A172 (cell line): ENCODE results near the gene PPP2R3A. TPM values are rescaled to one million over a fixed set of nuclear protein-coding genes. Genes with fewer than 3 reads are reported as not detected.
"Not testable (repeated sequence)": the region's sequence is repeated elsewhere in the genome, so short reads cannot be mapped to it uniquely, and the experiment has no call there.

ENCODE experiments used
- DNase-seq: peaks from one replicate; pipeline ENCODE4 v3.0.0-alpha.2; 2015; ENCODE audit warnings: low spot score
- total RNA-seq: library from RNA; depleted of rRNA; stranded (reverse); fragments of >200 nt; shearing (Covaris generic); gene quantifications from 2 replicates; pipeline ENCODE4 v1.2.3, GENCODE V29; 2014; rRNA removed

PPP2R3A gene
- 17.3 and 19.1 TPM in 2 replicates for total RNA-seq

GRCh38 chr3:135965506-135966270 is at the start of gene PPP2R3A:
PPP2R3A (plus strand) TSS chr3:135965728; CDS start chr3:136001499, 35,771 bp downstream.
- peak; percentile 80 for DNase-seq

GRCh38 chr3:135916310-135916709 is 49.2 kb upstream of the PPP2R3A start:
- no peak for DNase-seq

GRCh38 chr3:135917076-135917475 is 48.5 kb upstream of the PPP2R3A start:
- DNase-seq, result no peak

GRCh38 chr3:135917927-135918597 is 47.5 kb upstream of the PPP2R3A start:
- DNase-seq, result no peak

GRCh38 chr3:135918600-135918999 is 46.9 kb upstream of the PPP2R3A start:
- peak; percentile 36 for DNase-seq

DNA sequence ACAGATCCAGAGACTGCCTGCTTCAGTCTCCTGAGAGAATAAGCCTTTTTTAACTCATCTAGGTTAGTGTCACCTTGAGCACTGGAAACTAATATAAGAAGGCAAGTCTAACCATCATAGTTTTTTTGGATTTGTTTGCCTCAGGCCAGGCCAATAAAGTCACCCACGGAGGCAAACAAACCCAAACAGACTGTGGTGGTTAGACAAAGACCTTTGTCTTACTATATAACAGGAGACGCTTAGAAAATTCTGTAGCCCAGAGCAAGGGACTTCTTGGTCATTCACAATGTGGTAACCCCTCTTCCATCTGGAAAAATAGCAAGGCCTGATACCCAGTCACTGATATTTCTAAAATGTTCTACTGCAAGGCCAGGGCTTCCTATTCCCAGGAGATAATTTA is 45.3 kb upstream of the PPP2R3A start:
- DNase-seq, result no peak

DNA sequence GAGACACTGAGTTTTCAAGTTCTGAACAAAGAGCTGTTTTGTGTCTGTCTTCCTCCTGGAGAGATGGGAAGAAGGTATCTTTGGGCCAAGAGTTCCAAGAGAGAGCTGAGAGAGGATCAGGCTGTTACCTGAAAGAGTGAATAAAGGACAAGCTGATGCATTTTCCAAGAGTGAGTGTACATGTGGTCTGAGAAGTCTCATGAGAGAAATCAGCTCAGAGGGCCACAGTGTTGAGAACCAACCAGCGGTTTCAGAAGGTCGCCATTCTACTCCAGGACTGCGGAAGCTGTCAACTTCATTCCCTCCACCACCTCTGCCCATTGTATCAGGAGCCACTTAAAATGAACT is 42.7 kb upstream of the PPP2R3A start:
- no peak for DNase-seq

DNA sequence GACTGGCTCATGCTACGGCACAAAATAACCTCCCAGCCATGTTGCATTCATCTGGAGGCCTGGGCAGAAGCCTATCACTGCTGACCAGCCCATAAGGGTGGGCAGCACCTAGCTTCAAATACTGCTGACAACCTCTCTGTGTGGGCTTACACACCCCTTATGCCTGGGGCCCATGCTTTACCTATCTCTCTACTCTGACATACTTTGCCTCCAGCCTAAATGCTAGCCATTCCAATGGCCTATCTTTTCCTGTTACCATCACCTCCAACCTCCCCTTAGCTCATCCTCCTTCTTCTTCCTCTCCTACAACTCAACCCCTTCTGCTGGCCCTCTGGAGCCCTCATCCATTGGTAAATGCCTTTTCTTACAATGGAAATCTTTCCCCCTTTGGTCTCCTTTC is 41.0 kb upstream of the PPP2R3A start:
- DNase-seq, result no peak

- DNase-seq, result no peak
Measured at GRCh38 chr3:135926664-135927063, 38.9 kb upstream of the PPP2R3A start.

GRCh38 chr3:135927155-135927554 is 38.4 kb upstream of the PPP2R3A start:
- no peak for DNase-seq

DNA sequence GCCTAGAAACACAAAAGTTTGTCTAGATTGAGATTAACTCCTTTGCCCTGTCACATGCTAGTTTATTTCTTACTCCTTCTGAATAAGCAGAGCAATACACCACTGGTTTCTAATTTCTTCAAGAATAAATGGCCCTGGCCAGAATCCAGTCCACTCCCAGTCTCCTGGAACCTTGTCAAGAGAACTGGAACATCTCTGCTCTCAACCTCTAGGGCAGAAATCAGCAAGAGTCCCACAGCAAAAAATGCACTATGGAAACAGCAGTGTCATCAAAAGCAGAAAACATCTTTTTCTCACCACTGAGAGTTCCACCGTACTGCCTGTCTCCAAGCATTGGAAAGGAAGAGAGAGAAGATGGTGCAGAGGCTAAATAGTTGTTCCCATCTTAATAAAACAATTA is 35.9 kb upstream of the PPP2R3A start:
- no peak for DNase-seq

GRCh38 chr3:135930255-135930654 is 35.3 kb upstream of the PPP2R3A start:
- DNase-seq, result no peak

- not testable (repeated sequence) for DNase-seq
Measured at GRCh38 chr3:135935171-135935570, 30.4 kb upstream of the PPP2R3A start.

GRCh38 chr3:135937766-135938165 is 27.8 kb upstream of the PPP2R3A start:
- not testable (repeated sequence) for DNase-seq

DNA sequence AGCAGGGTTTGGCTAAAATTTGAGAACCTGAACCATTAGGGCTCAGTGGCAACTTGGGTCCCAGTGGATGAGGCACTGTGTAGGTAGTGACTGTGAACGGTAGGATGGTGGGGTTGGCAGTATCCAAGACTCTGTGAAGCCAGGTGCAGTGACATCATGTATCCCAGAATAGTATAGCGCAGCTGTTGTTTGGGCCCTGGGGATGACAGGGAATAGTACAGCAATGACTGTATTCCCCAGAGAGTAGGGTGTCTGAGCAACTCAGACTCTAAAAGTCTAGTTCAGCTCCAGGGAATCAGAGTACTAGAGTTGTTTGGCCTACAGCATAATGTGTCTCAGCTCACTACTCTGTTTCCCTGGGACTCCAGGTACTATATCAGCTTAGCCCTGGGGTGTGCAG is 20.7 kb upstream of the PPP2R3A start:
- no peak for DNase-seq

- DNase-seq, result no peak
Measured at GRCh38 chr3:135950941-135951340, 14.6 kb upstream of the PPP2R3A start.

DNA sequence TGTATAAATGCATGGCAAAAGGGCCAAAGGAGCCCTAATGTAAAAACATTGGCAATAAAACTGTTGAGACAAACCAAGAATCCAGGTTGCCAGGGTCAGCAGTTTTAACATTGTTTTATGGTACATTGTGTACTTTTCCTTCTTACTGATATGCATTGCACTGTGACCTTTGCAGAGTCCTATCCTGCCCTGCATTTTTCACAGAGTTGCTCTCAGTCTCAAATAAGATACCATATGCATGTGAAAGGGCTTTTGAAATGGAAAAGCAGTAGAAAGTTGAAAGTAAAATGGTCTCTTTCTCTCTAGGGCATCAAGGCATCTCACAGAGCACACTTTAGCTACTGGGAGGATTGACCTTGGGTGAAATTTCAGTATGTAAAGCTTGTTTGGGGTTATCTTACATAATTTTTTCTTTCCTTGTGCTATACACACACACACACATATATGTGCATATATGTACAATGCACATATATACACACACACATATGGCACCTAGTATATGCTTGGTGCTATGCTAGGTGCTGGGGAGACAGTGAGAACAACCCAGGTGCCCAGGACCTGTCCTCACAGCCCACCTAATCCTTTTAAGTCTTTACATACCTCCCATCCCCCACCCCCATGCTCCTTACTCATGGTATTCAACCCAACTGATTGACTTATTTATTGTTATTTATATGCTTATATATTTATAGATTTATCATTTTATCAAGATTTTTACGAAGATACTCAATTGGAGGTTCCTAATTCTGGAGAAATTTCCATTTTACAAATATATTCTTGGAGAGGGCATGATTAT is 1.2 kb upstream of the PPP2R3A start:
- DNase-seq, result no peak

- no peak for DNase-seq
Measured at GRCh38 chr3:135965129-135965505, 411 bp upstream of the PPP2R3A start.

GRCh38 chr3:135966271-135966961 is 888 bp downstream of the PPP2R3A start:
- no peak for DNase-seq

DNA sequence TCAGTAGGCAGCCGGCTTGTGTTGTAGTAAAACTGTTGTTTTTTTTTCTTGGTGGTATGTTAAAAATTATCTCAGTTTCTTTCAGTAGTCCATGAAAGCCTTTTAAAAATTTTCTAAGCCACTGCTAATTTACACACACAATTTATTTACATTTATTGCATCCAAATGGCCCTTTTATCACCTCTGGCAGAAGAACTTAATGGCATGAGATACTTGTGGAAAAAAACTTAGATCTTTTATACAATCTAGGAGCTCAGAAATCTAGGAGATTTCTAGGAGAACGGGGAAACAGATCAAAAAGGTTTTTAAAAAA is 1.4 kb downstream of the PPP2R3A start:
- DNase-seq, result no peak

DNA sequence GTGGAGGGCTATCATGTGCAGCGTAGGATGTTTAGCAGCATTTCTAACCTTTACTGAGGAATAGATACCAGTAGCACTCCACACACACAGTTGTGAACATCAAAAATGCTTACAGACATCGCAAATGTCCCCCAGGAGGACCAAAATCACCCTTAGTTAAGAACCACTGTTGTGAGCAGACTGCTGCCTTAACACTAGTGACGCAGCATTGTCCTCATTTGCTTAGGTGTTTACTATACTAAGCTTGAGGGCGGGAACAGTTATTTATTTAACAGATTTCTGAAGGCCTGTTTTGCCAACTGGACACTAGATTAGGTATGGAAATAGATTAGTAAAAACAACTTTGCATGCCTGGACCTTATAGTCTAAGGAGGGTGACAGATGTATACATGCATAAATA is 2.3 kb downstream of the PPP2R3A start:
- no peak for DNase-seq

GRCh38 chr3:135970506-135971116 is 5.1 kb downstream of the PPP2R3A start:
- DNase-seq, result peak; percentile 29
